ENCODE measurements around the gene SPI1. TPM values are rescaled to one million over a fixed set of nuclear protein-coding genes. Genes with fewer than 3 reads are reported as not detected.

The SPI1 gene
- total RNA-seq, 3 donors from 2014 or later, result 4.9 to 21.0 (median 20.6) TPM

DNA sequence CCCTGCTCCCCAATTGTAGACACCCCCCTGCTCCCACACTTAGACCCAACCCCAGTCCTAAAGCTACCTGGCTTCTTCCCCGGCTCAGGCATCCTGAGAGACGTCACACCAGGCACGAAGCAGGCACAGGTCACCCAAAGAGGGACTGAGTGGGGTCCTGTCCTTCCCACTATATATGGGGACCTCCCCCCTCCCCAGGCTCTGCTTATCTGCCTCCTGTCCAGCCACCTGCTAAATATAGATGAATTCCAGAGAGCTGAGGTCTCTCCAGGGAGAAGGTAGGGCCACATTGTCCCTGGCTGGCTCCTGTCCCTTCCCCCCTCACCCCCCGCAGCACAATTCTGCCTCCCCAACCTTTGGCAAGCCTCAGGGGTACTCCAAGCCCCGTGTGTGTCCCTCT, 25.8 kb downstream of the SPI1 start, which contains the start of gene MYBPC3:
MYBPC3 (minus strand) TSS at position 147 of the 400 bp plus-strand sequence; CDS start at position 92, 55 bp downstream.
- Histone ChIP-seq H3K4me1 (ENCODE audit: low read depth) (no peaks in the 10 kb centered on the region), H3K9me3 (no peaks in the 10 kb centered on the region), H3K4me3 (no peak within 1 kb of the TSS), H3K36me3 (ENCODE audit: low read depth) (no peaks in the 10 kb centered on the region)
- DNase-seq (peak in 1 of 3 donors; percentile 12), ATAC-seq (no peak)
- intact Hi-C loops (cut with DNase I, micrococcal nuclease), result loop anchor here in 1 of 2 donors (10.0 kb wide), 1 partner anchor 178 kb away; the partner anchor contains the start of gene ARFGAP2
- TF ChIP-seq, protein P1, sequence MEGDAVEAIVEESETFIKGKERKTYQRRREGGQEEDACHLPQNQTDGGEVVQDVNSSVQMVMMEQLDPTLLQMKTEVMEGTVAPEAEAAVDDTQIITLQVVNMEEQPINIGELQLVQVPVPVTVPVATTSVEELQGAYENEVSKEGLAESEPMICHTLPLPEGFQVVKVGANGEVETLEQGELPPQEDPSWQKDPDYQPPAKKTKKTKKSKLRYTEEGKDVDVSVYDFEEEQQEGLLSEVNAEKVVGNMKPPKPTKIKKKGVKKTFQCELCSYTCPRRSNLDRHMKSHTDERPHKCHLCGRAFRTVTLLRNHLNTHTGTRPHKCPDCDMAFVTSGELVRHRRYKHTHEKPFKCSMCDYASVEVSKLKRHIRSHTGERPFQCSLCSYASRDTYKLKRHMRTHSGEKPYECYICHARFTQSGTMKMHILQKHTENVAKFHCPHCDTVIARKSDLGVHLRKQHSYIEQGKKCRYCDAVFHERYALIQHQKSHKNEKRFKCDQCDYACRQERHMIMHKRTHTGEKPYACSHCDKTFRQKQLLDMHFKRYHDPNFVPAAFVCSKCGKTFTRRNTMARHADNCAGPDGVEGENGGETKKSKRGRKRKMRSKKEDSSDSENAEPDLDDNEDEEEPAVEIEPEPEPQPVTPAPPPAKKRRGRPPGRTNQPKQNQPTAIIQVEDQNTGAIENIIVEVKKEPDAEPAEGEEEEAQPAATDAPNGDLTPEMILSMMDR (IDR thresholded peaks at IDR 0.05), result no peak

DNA sequence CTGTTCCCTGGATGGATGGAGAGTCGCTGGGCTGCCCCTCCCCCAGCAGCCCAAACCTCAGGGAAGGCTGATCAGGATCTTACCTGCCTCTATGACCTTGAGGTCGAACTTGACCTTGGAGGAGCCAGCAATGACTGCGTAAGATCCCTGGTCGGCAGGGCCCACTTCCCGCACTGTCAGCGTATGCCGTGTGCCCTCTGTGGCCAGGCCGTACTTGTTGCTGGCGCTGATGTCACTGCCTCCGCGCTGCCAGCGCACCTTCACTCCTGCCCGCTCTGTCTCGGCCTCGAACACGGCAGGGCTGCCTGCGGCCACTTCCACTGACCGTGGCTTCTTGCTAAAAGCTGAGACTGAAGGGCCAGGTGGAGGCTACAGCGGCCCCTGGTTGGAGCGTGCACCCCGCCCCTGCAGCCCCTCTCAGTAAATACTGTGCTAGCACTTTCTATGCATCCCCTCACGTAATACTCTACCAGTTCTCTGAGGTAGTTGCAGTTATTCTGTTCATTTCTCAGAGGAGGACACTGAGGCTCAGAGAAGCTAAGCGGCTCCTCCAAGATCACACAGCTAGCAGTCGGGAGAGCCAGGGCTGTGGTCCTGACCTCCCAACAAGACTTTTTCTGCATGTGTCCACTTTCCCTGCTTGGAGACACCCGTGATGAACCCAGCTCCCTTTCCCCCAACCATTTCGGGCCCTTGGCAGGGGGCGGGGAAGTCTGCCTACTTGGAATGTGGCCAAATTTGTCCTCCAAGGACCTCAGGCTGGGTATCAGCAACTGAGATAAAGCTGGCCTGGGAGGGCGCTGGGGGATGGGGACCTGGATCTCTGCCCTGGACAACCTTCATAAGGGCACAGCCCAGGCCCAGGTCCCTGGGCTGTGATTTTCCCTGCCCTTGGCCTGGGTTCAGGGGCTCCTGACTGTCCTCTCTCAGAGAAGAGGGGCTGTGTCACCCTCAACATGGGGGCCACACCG, 26.9 kb downstream of the SPI1 start:
- H3K4me3 ChIP-seq, result no peak overlapping the region
- no peaks in the 10 kb centered on the region for H3K36me3 ChIP-seq (ENCODE audit: low read depth)
- no peaks in the 10 kb centered on the region for H3K9me3 ChIP-seq
- ATAC-seq (no peak), DNase-seq (peak in 1 of 3 donors; percentile 14)
- TF ChIP-seq, protein P1 (IDR thresholded peaks at IDR 0.05), result no peak
- intact Hi-C loops (cut with DNase I, micrococcal nuclease), result loop anchor here in 1 of 2 donors (10.0 kb wide), 1 partner anchor 177 kb away; the partner anchor contains the start of gene ARFGAP2
- H3K4me1 ChIP-seq (ENCODE audit: low read depth), result no peaks in the 10 kb centered on the region

DNA sequence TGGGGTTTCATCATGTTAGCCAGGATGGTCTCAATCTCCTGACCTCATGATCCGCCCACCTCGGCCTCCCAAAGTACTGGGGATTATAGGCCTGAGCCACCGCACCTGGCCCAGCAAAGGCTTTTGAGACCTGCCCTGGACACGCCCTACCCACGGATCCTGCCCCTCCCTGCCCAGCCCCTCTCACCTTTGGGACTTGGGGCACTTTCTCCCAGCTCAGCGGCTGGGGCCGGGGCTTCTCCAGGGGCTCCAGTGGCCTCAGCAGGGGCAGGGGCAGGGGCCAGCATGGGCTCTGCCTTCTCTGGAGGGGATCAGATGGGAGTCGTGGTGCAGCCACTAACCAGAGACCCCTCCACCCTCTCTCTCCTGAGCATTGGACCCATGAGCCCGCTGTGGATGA, 28.0 kb downstream of the SPI1 start:
- no peaks in the 10 kb centered on the region for H3K36me3 ChIP-seq (ENCODE audit: low read depth)
- ATAC-seq, result no peak
- H3K4me3 ChIP-seq, result no peak overlapping the region
- intact Hi-C loops (cut with DNase I, micrococcal nuclease), result loop anchor here in 1 of 2 donors (10.0 kb wide), 1 partner anchor 176 kb away; the partner anchor contains the start of gene ARFGAP2
- TF ChIP-seq, protein P1 (IDR thresholded peaks at IDR 0.05), result no peak
- H3K9me3 ChIP-seq, result no peaks in the 10 kb centered on the region
- H3K4me1 ChIP-seq (ENCODE audit: low read depth), result no peaks in the 10 kb centered on the region
- no peak for DNase-seq

DNA sequence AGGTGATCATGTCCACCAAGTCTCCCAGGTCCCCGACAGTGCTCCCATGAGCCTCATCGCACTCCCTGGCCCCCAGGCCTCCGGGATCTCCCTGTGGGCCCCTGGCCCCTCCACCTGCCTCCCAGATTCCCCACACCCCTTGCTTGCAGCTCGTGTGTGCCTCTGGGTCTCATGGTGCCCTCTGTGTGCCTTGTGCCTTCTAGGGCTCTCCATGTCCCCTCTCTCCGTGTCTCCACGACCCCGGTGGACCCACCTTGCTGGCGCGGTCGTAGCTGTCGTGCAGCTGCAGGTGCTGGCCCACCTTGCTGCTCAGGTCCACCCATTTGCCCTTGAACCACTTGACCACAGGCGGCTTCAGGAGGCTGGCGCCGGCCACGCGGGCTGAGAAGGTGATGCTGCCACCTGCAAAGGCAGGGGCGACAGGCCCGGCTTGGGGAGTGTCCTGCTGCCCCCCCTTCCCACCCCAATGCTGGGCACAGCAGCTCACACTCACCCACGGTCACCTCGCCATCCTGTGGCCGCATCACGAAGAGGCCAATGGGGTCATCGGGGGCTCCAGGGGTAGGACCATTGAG, 28.7 kb downstream of the SPI1 start:
- Histone ChIP-seq H3K9me3 (no peaks in the 10 kb centered on the region), H3K4me1 (ENCODE audit: low read depth) (no peaks in the 10 kb centered on the region), H3K36me3 (ENCODE audit: low read depth) (no peaks in the 10 kb centered on the region), H3K4me3 (no peak overlapping the region)
- ATAC-seq (no peak), DNase-seq (no peak)
- intact Hi-C loops (cut with DNase I, micrococcal nuclease), result loop anchor here in 1 of 2 donors (10.0 kb wide), 1 partner anchor 175 kb away; the partner anchor contains the start of gene ARFGAP2
- TF ChIP-seq, protein P1 (IDR thresholded peaks at IDR 0.05), result no peak

DNA sequence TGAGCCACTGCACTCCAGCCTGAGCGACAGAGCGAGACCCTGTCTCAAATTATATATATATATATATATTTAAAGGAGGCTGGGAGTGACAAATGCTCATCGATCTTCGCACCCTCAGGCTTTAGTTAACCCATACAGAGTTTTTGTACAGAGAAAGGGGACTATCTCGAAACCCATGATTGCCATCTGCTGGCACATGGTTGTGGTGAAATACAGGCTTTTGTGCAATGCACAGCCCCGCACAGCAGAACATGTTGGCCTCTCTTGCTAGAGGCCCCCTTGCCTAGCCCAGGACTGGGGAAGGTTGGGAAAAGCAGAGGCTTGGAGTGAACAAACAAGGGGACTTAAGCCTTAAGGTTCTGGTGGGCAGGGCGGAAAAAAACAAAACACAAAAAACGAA, 29.5 kb downstream of the SPI1 start:
- Histone ChIP-seq H3K4me1 (ENCODE audit: low read depth) (no peaks in the 10 kb centered on the region), H3K36me3 (ENCODE audit: low read depth) (no peaks in the 10 kb centered on the region), H3K4me3 (no peak overlapping the region), H3K9me3 (no peaks in the 10 kb centered on the region)
- DNase-seq (no peak), ATAC-seq (no peak)
- TF ChIP-seq, protein P1 (IDR thresholded peaks at IDR 0.05), result no peak
- intact Hi-C loops (cut with DNase I, micrococcal nuclease), result no loop called here
